GM18520 (cell line): ENCODE measurements around the gene NET1.
"Not testable (repeated sequence)": the region's sequence is repeated elsewhere in the genome, so short reads cannot be mapped to it uniquely, and the experiment has no call there.

Source experiments
- ATAC-seq: cut with Tn5 transposase; IDR thresholded peaks from one replicate; pipeline ENCODE4 v1.9.1; 2021; ENCODE audit not compliant: unreplicated experiment

NET1 gene, protein sequence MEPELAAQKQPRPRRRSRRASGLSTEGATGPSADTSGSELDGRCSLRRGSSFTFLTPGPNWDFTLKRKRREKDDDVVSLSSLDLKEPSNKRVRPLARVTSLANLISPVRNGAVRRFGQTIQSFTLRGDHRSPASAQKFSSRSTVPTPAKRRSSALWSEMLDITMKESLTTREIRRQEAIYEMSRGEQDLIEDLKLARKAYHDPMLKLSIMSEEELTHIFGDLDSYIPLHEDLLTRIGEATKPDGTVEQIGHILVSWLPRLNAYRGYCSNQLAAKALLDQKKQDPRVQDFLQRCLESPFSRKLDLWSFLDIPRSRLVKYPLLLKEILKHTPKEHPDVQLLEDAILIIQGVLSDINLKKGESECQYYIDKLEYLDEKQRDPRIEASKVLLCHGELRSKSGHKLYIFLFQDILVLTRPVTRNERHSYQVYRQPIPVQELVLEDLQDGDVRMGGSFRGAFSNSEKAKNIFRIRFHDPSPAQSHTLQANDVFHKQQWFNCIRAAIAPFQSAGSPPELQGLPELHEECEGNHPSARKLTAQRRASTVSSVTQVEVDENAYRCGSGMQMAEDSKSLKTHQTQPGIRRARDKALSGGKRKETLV

DNA sequence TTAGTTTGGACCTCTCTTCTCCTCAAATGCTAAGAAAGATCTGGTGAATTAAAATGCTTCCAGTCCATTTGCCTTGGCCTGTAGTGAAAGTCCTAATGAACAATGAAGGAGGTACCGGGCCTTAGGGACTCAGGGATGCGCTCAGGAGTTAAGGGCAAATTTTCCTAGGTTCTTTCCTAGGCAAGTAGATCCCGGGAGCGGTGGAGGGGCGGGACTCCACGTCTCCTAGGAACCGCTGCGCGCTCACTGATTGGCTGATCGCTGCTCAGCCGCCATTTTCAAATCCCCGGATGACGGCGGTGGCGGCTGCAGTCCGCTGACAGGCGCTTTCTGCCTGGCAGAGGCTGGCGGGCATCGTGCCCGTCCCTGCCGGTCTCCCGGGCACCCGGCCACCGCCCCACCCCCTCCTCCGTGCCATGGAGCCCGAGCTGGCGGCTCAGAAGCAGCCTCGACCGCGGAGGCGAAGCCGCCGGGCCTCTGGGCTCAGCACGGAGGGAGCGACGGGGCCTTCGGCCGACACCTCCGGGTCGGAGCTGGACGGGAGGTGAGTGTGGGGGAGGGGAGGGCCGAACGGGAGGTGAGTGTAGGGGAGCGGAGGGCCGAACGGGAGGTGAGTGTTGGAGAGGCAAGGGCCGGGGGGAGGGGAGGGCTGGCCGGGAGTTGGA is at the start of gene NET1:
TSS of gene NET1 (plus strand) at position 281 of the 665 bp plus-strand sequence. CDS start at position 417, 136 bp downstream.
- ATAC-seq, result peak; percentile 96

- ATAC-seq, result no peak
These were observed 49.5 kb upstream of the NET1 start for GRCh38 chr10:5362873-5363272.

DNA sequence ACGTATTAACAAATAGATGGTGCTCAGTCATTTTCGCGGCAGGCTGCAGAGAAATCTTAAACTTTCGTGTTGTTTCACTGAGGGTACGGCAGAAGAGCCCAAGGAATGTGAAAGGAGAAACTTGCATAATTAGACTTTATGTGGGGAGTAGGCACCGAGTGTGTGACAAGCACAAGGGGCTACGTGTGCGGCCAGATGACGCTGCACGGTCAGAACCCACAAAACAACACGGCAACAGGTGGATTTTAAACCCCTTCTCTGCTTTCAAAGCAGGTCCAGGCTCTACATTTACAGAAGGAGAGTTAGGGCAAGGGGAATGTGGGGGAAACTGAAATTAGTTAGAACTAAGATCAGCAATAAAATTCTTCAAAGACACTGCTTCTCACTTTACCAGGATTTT is 48.0 kb upstream of the NET1 start:
- ATAC-seq, result no peak

- no peak for ATAC-seq
These were observed 47.4 kb upstream of the NET1 start, which contains the start of gene UCN3 for GRCh38 chr10:5364890-5365338. TSS of gene UCN3 (plus strand) at chr10:5364966. CDS start at chr10:5373721, 8,755 bp downstream.

GRCh38 chr10:5365928-5366327 is 46.4 kb upstream of the NET1 start:
- ATAC-seq, result no peak

DNA sequence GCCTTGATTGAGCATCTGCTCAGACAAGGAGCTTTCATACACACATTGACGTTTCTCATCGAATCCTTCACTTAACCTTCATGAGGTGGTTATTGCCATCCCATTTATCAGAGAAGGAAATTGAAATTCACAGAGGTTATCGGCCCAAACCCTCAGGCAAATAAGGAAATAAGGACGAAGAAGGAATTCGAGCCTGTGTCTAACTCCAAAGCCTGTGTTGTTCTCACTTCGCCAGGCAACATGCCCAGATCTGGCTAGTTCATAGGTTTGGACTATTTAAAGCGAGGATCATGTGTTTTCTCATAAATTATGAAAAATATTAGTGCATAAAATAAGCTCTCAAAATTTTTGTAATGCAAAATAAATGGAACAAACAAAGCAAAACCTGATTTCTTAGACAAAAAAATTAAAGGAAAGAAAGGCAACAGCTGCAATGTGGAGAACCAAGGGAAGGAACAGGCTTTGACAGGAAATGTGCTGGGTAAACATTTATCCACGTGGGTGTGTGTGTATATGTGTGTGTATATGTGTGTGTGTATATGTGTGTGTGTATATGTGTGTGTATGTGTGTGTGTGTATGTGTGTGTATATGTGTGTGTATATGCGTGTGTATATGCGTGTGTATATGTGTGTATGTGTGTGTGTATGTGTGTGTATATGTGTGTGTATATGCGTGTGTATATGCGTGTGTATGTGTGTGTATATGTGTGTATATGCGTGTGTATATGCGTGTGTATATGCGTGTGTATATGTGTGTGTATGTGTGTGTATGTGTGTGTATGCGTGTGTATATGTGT is 42.8 kb upstream of the NET1 start:
- no peak for ATAC-seq

DNA sequence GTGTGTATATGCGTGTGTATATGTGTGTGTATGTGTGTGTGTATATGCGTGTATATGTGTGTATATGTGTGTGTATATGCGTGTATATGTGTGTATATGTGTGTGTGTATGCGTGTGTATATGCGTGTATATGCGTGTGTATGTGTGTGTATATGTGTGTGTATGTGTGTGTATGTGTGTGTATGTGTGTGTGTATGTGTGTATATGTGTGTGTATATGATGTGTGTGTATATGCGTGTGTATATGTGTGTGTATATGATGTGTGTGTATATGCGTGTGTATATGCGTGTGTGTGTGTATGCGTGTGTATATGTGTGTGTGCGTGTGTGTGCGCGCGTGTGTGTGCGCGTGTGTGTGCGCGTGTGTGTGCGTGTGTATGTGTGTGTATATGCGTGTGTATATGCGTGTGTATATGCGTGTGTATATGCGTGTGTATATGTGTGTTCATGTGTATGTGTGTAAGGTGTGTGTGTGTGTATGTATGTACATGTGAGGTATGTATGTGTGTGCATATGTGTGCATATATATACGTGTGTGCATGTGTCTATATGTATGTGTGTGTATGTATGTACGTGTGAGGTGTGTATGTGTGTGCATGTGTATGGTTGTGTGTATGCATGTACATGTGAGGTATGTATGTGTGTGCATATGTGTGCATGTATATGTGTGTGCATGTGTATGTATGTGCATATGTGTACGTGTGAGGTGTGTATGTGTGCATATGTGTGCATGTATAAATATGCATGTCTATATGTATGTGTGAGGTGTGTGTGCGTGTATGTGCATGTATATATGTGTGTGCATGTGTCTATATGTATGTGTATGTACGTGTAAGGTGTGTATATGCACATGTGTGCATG is 41.6 kb upstream of the NET1 start:
- ATAC-seq, result no peak

- ATAC-seq, result no peak
These were observed 39.0 kb upstream of the NET1 start for GRCh38 chr10:5373307-5373706.

DNA sequence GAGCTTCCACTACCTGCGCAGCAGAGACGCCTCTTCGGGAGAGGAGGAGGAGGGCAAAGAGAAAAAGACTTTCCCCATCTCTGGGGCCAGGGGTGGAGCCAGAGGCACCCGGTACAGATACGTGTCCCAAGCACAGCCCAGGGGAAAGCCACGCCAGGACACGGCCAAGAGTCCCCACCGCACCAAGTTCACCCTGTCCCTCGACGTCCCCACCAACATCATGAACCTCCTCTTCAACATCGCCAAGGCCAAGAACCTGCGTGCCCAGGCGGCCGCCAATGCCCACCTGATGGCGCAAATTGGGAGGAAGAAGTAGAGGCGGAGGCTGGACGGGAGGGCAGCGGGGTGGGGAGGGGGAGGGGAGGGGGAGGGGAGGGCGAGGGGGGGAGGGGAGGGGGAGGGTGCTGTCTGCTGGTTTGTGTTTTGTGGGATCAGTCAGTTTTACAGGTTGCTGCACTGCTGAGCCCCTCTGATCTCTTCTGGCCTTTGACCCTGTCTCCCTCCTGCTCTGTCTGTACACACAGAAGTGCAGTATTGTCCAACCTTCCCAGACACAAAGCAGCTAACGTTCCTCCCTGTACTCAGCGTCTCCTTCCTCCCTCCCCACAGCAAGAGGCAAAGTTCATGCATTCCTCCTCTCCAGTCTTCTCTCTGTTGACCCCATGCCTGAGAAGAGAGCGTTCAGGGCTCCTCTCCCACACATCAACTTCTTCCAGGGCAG is 38.3 kb upstream of the NET1 start:
- no peak for ATAC-seq

DNA sequence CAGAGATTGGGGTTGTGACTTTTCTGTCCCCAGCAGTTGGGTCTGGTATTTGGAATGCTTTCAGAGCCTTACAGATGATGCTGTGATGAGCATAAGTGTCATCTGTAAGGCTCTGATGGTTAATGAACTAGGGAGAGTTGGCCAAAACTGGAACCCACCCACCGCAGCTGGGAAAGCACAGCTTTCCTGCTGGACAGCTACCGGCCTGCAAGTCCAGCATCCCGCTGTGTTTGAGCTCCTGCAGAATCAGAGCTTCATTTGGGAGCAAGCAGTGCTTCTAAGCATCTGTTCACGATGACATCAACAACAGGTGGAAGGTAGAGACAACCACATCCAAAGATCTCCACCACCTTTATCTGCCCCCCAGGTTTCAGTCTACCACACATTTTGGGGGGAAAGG is 35.9 kb upstream of the NET1 start:
- no peak for ATAC-seq

DNA sequence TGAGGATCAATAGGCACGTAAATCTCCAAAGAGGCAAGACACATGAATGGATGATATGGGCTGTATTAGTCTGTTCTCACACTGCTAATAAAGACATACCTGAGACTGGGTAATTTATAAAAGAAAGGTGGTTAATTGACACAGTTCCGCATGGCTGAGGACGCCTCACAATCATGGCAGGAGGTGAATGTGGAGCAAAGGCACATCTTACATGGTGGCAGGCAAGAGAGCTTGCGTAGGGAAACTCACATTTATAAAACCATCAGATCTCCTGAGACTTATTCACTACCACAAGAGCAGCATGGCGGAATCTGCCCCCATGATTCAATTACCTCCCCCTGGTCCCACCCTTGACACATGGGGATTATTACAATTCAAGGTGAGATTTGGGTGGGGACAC is 33.2 kb upstream of the NET1 start:
- ATAC-seq, result not testable (repeated sequence)

- ATAC-seq, result not testable (repeated sequence)
These were observed 32.0 kb upstream of the NET1 start for GRCh38 chr10:5380395-5380794.

DNA sequence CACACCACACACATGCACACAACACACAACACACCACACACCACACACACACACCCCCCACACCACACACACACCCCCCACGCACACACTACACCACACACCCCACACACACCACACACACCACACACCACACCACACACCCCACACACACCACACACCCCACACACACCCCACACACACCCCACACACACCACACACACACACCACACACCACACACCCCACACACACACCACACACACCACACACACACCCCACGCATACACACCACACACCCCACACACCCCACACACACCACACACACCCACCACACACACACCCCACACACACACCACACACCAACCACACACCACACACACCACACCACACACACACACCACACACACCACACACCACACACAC is 31.2 kb upstream of the NET1 start:
- ATAC-seq, result no peak

DNA sequence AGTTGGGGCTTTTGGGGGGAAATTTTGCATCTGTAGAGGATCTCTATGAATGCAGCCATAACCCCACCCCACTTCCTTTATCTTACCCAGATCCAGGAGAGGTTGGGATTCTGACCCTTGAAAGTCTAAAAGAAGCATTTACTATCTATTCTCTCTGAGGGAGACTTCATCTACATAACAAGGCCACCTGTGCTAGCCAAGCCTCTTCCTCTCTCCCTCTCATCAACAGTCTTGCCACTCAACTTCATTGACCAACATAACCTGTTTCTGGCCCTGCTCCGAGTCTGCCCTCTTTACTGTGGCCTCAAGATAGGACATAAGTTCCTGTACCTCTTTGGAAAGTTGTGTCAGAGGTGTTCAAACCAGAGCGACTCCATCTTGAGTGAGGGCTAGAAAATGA is 27.1 kb upstream of the NET1 start:
- ATAC-seq, result no peak

DNA sequence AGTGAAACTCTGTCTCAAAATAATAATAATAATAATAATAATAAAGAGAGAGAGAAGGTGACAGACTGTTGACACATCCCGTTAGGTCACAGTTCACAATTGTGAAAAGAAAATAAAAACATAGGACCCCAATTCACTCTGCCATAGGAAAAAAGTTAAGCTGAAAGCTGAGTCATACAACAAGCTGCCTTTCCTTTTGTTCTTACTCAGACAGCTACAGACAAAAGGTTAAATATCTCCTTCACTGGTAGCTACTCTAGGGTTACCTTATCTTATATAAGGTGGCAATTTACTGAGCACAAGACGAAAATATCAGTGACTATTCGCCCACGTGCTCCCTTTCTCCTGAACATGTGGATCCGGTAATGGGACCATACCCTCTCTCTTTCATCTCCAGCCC is 25.2 kb upstream of the NET1 start:
- ATAC-seq, result no peak

GRCh38 chr10:5390607-5391205 is 21.7 kb upstream of the NET1 start:
- ATAC-seq, result no peak

- no peak for ATAC-seq
These were observed 20.6 kb upstream of the NET1 start for GRCh38 chr10:5391790-5392189.

- no peak for ATAC-seq
These were observed 18.8 kb upstream of the NET1 start for GRCh38 chr10:5393529-5393928.

DNA sequence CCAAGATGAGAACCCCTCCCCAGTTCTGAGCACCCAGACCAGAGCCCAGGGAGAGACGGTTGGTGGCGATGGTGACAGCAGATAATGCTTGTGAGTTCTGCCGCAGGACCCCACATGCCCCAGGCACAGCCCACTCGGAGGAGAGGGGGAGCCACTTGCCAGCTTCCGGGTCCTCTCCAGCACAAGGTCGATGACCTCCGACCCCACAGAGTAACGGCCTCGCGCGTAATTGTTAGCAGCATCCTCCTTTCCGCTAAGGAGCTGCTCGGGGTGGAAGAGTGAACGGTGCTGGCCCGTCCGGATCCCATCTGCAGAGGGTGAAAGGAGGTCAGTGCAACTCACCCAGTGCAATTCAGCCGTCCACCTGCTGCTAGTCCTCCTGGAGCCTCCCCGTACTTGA is 17.2 kb upstream of the NET1 start:
- no peak for ATAC-seq
